Measurements from ENCODE around the gene KATNAL2.

GRCh38 chr18:46909497-46909896, 7.9 kb upstream of the KATNAL2 start:
- no peak for TF ChIP-seq EZH2 (IDR thresholded peaks at IDR 0.05; ENCODE audit: insufficient read depth, poor library complexity, severe bottlenecking)
- TF ChIP-seq EZH2phosphoT487 (IDR thresholded peaks at IDR 0.05; ENCODE audit: insufficient read depth, low read depth) = no peak

All from GM23248 (cell line).